Measurements from ENCODE around the gene TNC.
A peak's percentile ranks its signal among the peaks of the same experiment; 100 is the strongest.

The TNC gene

GRCh38 chr9:115006660-115007059 lies 111.3 kb downstream of the TNC start:
- no peaks in the 10 kb centered on the region for H3K27me3 ChIP-seq (ENCODE audit: insufficient read depth, poor library complexity, severe bottlenecking)
- no peak overlapping the region for H3K27ac ChIP-seq (ENCODE audit: poor library complexity, severe bottlenecking)
- no peak for TF ChIP-seq CTCF (IDR thresholded peaks at IDR 0.05; ENCODE audit: poor library complexity, severe bottlenecking)
- H3K9me3 ChIP-seq (ENCODE audit: severe bottlenecking), result no peaks in the 10 kb centered on the region
- ATAC-seq (ENCODE audit: low read depth) (peak; percentile 54), DNase-seq (ENCODE audit: low spot score) (no peak)
- no peaks in the 10 kb centered on the region for H3K36me3 ChIP-seq (ENCODE audit: low read depth)
- no peak overlapping the region for H3K4me3 ChIP-seq (ENCODE audit: severe bottlenecking)
- H3K4me1 ChIP-seq (ENCODE audit: insufficient read depth, poor library complexity, severe bottlenecking), result no peaks in the 10 kb centered on the region

GRCh38 chr9:115005322-115005721 lies 112.6 kb downstream of the TNC start:
- Histone ChIP-seq H3K4me1 (ENCODE audit: insufficient read depth, poor library complexity, severe bottlenecking) (no peaks in the 10 kb centered on the region), H3K36me3 (ENCODE audit: low read depth) (no peaks in the 10 kb centered on the region), H3K27me3 (ENCODE audit: insufficient read depth, poor library complexity, severe bottlenecking) (no peaks in the 10 kb centered on the region), H3K9me3 (ENCODE audit: severe bottlenecking) (no peaks in the 10 kb centered on the region), H3K4me3 (ENCODE audit: severe bottlenecking) (no peak overlapping the region), H3K27ac (ENCODE audit: poor library complexity, severe bottlenecking) (no peak overlapping the region)
- TF ChIP-seq CTCF (IDR thresholded peaks at IDR 0.05; ENCODE audit: poor library complexity, severe bottlenecking), result no peak
- ATAC-seq (ENCODE audit: low read depth) (no peak), DNase-seq (ENCODE audit: low spot score) (no peak)

GRCh38 chr9:115004545-115004944 lies 113.4 kb downstream of the TNC start:
- Histone ChIP-seq H3K9me3 (ENCODE audit: severe bottlenecking) (no peaks in the 10 kb centered on the region), H3K27me3 (ENCODE audit: insufficient read depth, poor library complexity, severe bottlenecking) (no peaks in the 10 kb centered on the region), H3K27ac (ENCODE audit: poor library complexity, severe bottlenecking) (no peak overlapping the region), H3K4me1 (ENCODE audit: insufficient read depth, poor library complexity, severe bottlenecking) (no peaks in the 10 kb centered on the region), H3K36me3 (ENCODE audit: low read depth) (no peaks in the 10 kb centered on the region), H3K4me3 (ENCODE audit: severe bottlenecking) (no peak overlapping the region)
- no peak for DNase-seq (ENCODE audit: low spot score)
- TF ChIP-seq CTCF (IDR thresholded peaks at IDR 0.05; ENCODE audit: poor library complexity, severe bottlenecking), result no peak
- ATAC-seq (ENCODE audit: low read depth), result no peak

GRCh38 chr9:115002371-115003120 lies 115.4 kb downstream of the TNC start:
- Histone ChIP-seq H3K9me3 (ENCODE audit: severe bottlenecking) (no peaks in the 10 kb centered on the region), H3K27me3 (ENCODE audit: insufficient read depth, poor library complexity, severe bottlenecking) (no peaks in the 10 kb centered on the region), H3K27ac (ENCODE audit: poor library complexity, severe bottlenecking) (no peak overlapping the region), H3K4me3 (ENCODE audit: severe bottlenecking) (no peak overlapping the region), H3K4me1 (ENCODE audit: insufficient read depth, poor library complexity, severe bottlenecking) (no peaks in the 10 kb centered on the region), H3K36me3 (ENCODE audit: low read depth) (no peaks in the 10 kb centered on the region)
- ATAC-seq (ENCODE audit: low read depth) (no peak), DNase-seq (ENCODE audit: low spot score) (no peak)
- TF ChIP-seq CTCF (IDR thresholded peaks at IDR 0.05; ENCODE audit: poor library complexity, severe bottlenecking), result no peak

- Histone ChIP-seq H3K4me3 (ENCODE audit: severe bottlenecking) (no peak overlapping the region), H3K4me1 (ENCODE audit: insufficient read depth, poor library complexity, severe bottlenecking) (no peaks in the 10 kb centered on the region), H3K36me3 (ENCODE audit: low read depth) (no peaks in the 10 kb centered on the region), H3K27ac (ENCODE audit: poor library complexity, severe bottlenecking) (no peak overlapping the region), H3K9me3 (ENCODE audit: severe bottlenecking) (no peaks in the 10 kb centered on the region), H3K27me3 (ENCODE audit: insufficient read depth, poor library complexity, severe bottlenecking) (no peaks in the 10 kb centered on the region)
- TF ChIP-seq CTCF (IDR thresholded peaks at IDR 0.05; ENCODE audit: poor library complexity, severe bottlenecking), result no peak
- DNase-seq (ENCODE audit: low spot score), result no peak
- ATAC-seq (ENCODE audit: low read depth), result 0 out of 3 replicates have a peak, but pooled peaks have one; percentile 29
Measured at GRCh38 chr9:115000217-115000639, 117.7 kb downstream of the TNC start.
